ENCODE results near the gene HNF4A.

Gene HNF4A

GRCh38 chr20:44411757-44412401 lies 56.4 kb downstream of the HNF4A start:
- Histone ChIP-seq H3K4me1 (ENCODE audit: control insufficient read depth in 1 of 2, insufficient read depth in 2 of 2, low read length in 2 of 2) (no peaks in the 10 kb centered on the region), H3K9me3 (ENCODE audit: control insufficient read depth in 1 of 2, low read length in 2 of 2) (no peaks in the 10 kb centered on the region), H3K36me3 (ENCODE audit: control insufficient read depth in 1 of 2, insufficient read depth in 2 of 2, low read length in 2 of 2) (peaks cover 0 to 6% of the 10 kb centered on the region in 2 donors), H3K4me3 (ENCODE audit: low read depth in 1 of 2, low read length in 2 of 2) (no peak overlapping the region), H3K27me3 (ENCODE audit: low read depth, low read length) (no peaks in the 10 kb centered on the region), H3K27ac (ENCODE audit: low read length) (no peak overlapping the region)

GRCh38 chr20:44412402-44413144 lies 57.1 kb downstream of the HNF4A start:
- H3K4me3 ChIP-seq (ENCODE audit: low read depth in 1 of 2, low read length in 2 of 2), result no peak overlapping the region
- H3K4me1 ChIP-seq (ENCODE audit: control insufficient read depth in 1 of 2, insufficient read depth in 2 of 2, low read length in 2 of 2), result no peaks in the 10 kb centered on the region
- H3K27me3 ChIP-seq (ENCODE audit: low read depth, low read length), result no peaks in the 10 kb centered on the region
- H3K9me3 ChIP-seq (ENCODE audit: control insufficient read depth in 1 of 2, low read length in 2 of 2), result no peaks in the 10 kb centered on the region
- H3K36me3 ChIP-seq (ENCODE audit: control insufficient read depth in 1 of 2, insufficient read depth in 2 of 2, low read length in 2 of 2), result peaks cover 0 to 6% of the 10 kb centered on the region in 2 donors
- H3K27ac ChIP-seq (ENCODE audit: low read length), result no peak overlapping the region

- no peak overlapping the region for H3K27ac ChIP-seq (ENCODE audit: low read length)
- peaks cover 0 to 6% of the 10 kb centered on the region in 2 donors for H3K36me3 ChIP-seq (ENCODE audit: control insufficient read depth in 1 of 2, insufficient read depth in 2 of 2, low read length in 2 of 2)
- H3K4me3 ChIP-seq (ENCODE audit: low read depth in 1 of 2, low read length in 2 of 2), result no peak overlapping the region
- no peaks in the 10 kb centered on the region for H3K4me1 ChIP-seq (ENCODE audit: control insufficient read depth in 1 of 2, insufficient read depth in 2 of 2, low read length in 2 of 2)
- no peaks in the 10 kb centered on the region for H3K9me3 ChIP-seq (ENCODE audit: control insufficient read depth in 1 of 2, low read length in 2 of 2)
- H3K27me3 ChIP-seq (ENCODE audit: low read depth, low read length), result no peaks in the 10 kb centered on the region
Measured at GRCh38 chr20:44413575-44414345, 58.3 kb downstream of the HNF4A start.

DNA sequence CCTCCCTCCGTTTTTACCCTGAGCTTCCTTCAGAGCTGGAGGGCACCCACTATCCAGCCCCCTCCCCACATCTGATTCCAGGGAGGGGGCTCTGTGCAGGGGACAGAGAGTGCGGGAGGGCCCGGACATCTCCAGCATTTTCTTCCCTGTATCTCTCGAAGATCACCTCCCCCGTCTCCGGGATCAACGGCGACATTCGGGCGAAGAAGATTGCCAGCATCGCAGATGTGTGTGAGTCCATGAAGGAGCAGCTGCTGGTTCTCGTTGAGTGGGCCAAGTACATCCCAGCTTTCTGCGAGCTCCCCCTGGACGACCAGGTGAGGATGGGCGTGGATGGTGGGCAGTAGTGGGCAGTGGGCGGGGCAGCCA lies 58.8 kb downstream of the HNF4A start:
- Histone ChIP-seq H3K4me1 (ENCODE audit: control insufficient read depth in 1 of 2, insufficient read depth in 2 of 2, low read length in 2 of 2) (no peaks in the 10 kb centered on the region), H3K36me3 (ENCODE audit: control insufficient read depth in 1 of 2, insufficient read depth in 2 of 2, low read length in 2 of 2) (peaks cover 0 to 6% of the 10 kb centered on the region in 2 donors), H3K27me3 (ENCODE audit: low read depth, low read length) (no peaks in the 10 kb centered on the region), H3K4me3 (ENCODE audit: low read depth in 1 of 2, low read length in 2 of 2) (no peak overlapping the region), H3K27ac (ENCODE audit: low read length) (no peak overlapping the region), H3K9me3 (ENCODE audit: control insufficient read depth in 1 of 2, low read length in 2 of 2) (no peaks in the 10 kb centered on the region)

DNA sequence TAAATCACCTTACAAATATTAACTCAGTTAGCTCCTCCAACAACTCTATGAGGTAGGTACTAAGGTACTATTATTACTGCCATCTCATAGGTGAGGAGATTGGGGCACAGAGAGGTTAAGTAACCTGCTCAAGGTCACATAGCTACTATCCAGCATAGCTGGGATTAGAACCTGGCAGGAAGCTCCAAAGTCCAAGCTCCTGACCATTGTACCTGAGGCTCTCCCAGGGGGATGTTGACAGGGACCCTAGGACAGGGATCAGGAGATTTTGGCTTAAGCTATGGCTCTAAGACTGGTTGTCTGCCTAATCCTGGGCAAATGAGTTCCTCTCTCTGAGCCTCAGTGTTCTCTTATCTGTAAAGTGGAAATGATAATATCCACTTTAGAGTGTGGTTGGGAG lies 59.3 kb downstream of the HNF4A start:
- Histone ChIP-seq H3K4me3 (ENCODE audit: low read depth in 1 of 2, low read length in 2 of 2) (no peak overlapping the region), H3K9me3 (ENCODE audit: control insufficient read depth in 1 of 2, low read length in 2 of 2) (no peaks in the 10 kb centered on the region), H3K27me3 (ENCODE audit: low read depth, low read length) (no peaks in the 10 kb centered on the region), H3K27ac (ENCODE audit: low read length) (no peak overlapping the region), H3K4me1 (ENCODE audit: control insufficient read depth in 1 of 2, insufficient read depth in 2 of 2, low read length in 2 of 2) (no peaks in the 10 kb centered on the region), H3K36me3 (ENCODE audit: control insufficient read depth in 1 of 2, insufficient read depth in 2 of 2, low read length in 2 of 2) (peaks cover 0 to 6% of the 10 kb centered on the region in 2 donors)

DNA sequence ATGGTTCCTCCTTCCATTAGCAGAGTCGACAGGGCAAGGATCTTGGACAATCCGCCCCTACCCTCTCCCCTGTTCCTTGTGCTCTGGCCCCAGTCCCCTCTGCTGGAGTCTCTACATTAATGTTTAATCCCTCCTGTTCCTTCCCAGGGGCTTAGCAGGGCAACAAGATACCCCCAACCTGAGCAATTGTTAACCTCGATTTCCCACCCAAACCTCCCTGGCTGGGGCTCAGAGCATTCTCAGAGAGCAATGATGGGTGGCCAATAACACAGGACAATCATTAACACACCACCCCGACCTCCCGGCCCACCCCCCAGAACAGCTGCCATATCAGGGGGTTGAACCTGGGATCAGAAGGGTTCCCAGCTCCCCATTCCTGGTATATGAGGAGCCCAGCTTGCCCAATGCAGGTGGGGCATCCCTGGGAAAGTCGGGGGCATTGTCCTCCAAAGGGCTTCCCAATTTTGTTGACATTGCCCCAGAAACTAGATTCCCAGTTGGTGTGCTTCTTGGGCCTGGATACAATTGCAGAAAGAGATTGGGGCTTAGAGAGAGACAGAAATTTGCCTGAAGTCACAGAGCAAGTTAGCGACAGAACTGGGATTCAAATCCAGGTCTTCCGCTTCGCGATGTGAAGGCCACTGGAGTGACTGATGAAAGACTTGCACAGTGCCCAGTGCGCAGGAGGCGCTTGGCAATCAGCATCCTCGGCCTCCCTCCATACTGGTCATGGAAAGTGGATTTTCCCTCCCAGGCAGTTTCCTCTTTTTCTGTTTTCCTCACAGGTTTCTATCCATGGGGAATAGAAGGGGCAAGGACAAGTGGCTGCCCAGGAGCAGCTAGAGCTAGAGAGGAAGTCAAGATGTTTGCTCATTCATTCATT lies 60.6 kb downstream of the HNF4A start:
- H3K4me1 ChIP-seq (ENCODE audit: control insufficient read depth in 1 of 2, insufficient read depth in 2 of 2, low read length in 2 of 2), result no peaks in the 10 kb centered on the region
- no peak overlapping the region for H3K27ac ChIP-seq (ENCODE audit: low read length)
- H3K4me3 ChIP-seq (ENCODE audit: low read depth in 1 of 2, low read length in 2 of 2), result no peak overlapping the region
- peaks cover 0 to 6% of the 10 kb centered on the region in 2 donors for H3K36me3 ChIP-seq (ENCODE audit: control insufficient read depth in 1 of 2, insufficient read depth in 2 of 2, low read length in 2 of 2)
- no peaks in the 10 kb centered on the region for H3K9me3 ChIP-seq (ENCODE audit: control insufficient read depth in 1 of 2, low read length in 2 of 2)
- H3K27me3 ChIP-seq (ENCODE audit: low read depth, low read length), result no peaks in the 10 kb centered on the region

- no peak overlapping the region for H3K27ac ChIP-seq (ENCODE audit: low read length)
- H3K27me3 ChIP-seq (ENCODE audit: low read depth, low read length), result no peaks in the 10 kb centered on the region
- no peak overlapping the region for H3K4me3 ChIP-seq (ENCODE audit: low read depth in 1 of 2, low read length in 2 of 2)
- H3K36me3 ChIP-seq (ENCODE audit: control insufficient read depth in 1 of 2, insufficient read depth in 2 of 2, low read length in 2 of 2), result peaks cover 0 to 6% of the 10 kb centered on the region in 2 donors
- no peaks in the 10 kb centered on the region for H3K9me3 ChIP-seq (ENCODE audit: control insufficient read depth in 1 of 2, low read length in 2 of 2)
- no peaks in the 10 kb centered on the region for H3K4me1 ChIP-seq (ENCODE audit: control insufficient read depth in 1 of 2, insufficient read depth in 2 of 2, low read length in 2 of 2)
Measured at GRCh38 chr20:44418069-44418905, 62.8 kb downstream of the HNF4A start.

- Histone ChIP-seq H3K4me3 (ENCODE audit: low read depth in 1 of 2, low read length in 2 of 2) (no peak overlapping the region), H3K9me3 (ENCODE audit: control insufficient read depth in 1 of 2, low read length in 2 of 2) (no peaks in the 10 kb centered on the region), H3K36me3 (ENCODE audit: control insufficient read depth in 1 of 2, insufficient read depth in 2 of 2, low read length in 2 of 2) (peaks cover 0 to 9% of the 10 kb centered on the region in 2 donors), H3K27ac (ENCODE audit: low read length) (no peak overlapping the region), H3K27me3 (ENCODE audit: low read depth, low read length) (no peaks in the 10 kb centered on the region), H3K4me1 (ENCODE audit: control insufficient read depth in 1 of 2, insufficient read depth in 2 of 2, low read length in 2 of 2) (no peaks in the 10 kb centered on the region)
Measured at GRCh38 chr20:44419131-44419844, 63.8 kb downstream of the HNF4A start.

DNA sequence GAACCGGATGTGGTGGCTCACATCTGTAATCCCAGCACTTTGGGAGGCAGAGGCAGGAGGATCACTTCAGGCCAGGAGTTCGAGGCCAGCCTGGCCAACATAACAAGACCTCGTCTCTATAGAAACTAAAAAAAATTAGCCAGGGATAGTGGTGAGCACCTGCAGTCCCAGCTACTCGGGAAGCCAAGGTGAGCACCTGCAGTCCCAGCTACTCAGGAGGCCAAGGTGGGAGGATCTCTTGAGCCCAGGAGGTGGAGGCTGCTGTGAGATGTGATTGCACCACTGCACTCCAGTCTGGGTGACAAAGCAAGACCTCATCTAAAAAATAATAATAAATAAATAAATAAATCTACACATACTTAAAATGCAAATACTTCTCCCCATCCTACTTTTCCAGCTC lies 65.0 kb downstream of the HNF4A start:
- peaks cover 0 to 5% of the 10 kb centered on the region in 2 donors for H3K36me3 ChIP-seq (ENCODE audit: control insufficient read depth in 1 of 2, insufficient read depth in 2 of 2, low read length in 2 of 2)
- no peaks in the 10 kb centered on the region for H3K9me3 ChIP-seq (ENCODE audit: control insufficient read depth in 1 of 2, low read length in 2 of 2)
- no peaks in the 10 kb centered on the region for H3K27me3 ChIP-seq (ENCODE audit: low read depth, low read length)
- H3K4me3 ChIP-seq (ENCODE audit: low read depth in 1 of 2, low read length in 2 of 2), result no peak overlapping the region
- no peak overlapping the region for H3K27ac ChIP-seq (ENCODE audit: low read length)
- no peaks in the 10 kb centered on the region for H3K4me1 ChIP-seq (ENCODE audit: control insufficient read depth in 1 of 2, insufficient read depth in 2 of 2, low read length in 2 of 2)

DNA sequence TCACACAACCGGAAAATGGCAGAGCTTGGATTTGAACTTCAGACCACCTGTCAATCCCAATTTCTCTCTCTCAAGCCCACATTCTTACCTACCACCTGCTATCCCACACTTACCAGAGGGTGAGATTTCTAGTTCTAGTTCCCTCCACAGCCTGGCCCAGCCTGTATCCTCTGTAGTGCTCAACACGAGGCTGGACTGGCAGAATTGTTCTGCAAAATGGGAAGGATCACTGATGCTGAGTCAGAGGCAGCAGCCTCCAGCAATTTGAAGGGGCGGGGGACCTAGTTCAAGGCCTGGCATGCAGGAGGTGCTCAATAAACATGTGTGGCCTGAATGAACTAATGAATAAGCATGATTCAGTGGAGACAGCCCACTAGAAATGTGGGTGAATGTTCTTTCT lies 66.6 kb downstream of the HNF4A start:
- Histone ChIP-seq H3K27me3 (ENCODE audit: low read depth, low read length) (no peaks in the 10 kb centered on the region), H3K36me3 (ENCODE audit: control insufficient read depth in 1 of 2, insufficient read depth in 2 of 2, low read length in 2 of 2) (peaks cover 0 to 5% of the 10 kb centered on the region in 2 donors), H3K9me3 (ENCODE audit: control insufficient read depth in 1 of 2, low read length in 2 of 2) (no peaks in the 10 kb centered on the region), H3K27ac (ENCODE audit: low read length) (no peak overlapping the region), H3K4me3 (ENCODE audit: low read depth in 1 of 2, low read length in 2 of 2) (no peak overlapping the region), H3K4me1 (ENCODE audit: control insufficient read depth in 1 of 2, insufficient read depth in 2 of 2, low read length in 2 of 2) (no peaks in the 10 kb centered on the region)
